Ovary (tissue), 9 donors: ENCODE results near the gene AUH. TPM values are rescaled to one million over a fixed set of nuclear protein-coding genes. Genes with fewer than 3 reads are reported as not detected.

Experiments
- DNase-seq, 5 donors: peaks; one replicate each; pipeline ENCODE4 v3.0.0-alpha.2; 2019 to 2020
- H3K27ac ChIP-seq, 2 donors: fragments of 200-600 bp; one replicate each; pipeline versions ENCODE4 v1.5.1 to v1.8.0; 2019 to 2022
- H3K27me3 ChIP-seq: fragments of 200-600 bp; one replicate; pipeline ENCODE4 v1.8.0; 2022
- H3K36me3 ChIP-seq: fragments of 200-600 bp; sonication (generic); one replicate; pipeline ENCODE4 v1.5.1; 2019
- H3K4me1 ChIP-seq: one replicate; pipeline ENCODE4 v1.8.1; 2013; ENCODE audit warnings: mild to moderate bottlenecking, moderate library complexity; ENCODE audit not compliant: insufficient read depth
- H3K4me3 ChIP-seq: fragments of 200-600 bp; sonication (generic); one replicate; pipeline ENCODE4 v1.5.1; 2017
- H3K9me3 ChIP-seq, 2 donors: fragments of 200-600 bp in 1 of 2; sonication (generic) in 1 of 2; one replicate each; pipeline versions ENCODE4 v1.5.1 to v1.8.1; 2013 to 2019; ENCODE audit warnings: mild to moderate bottlenecking in 1 of 2, moderate library complexity in 1 of 2
- CTCF ChIP-seq, 3 donors: fragments of 450-650 bp in 2 of 3; fragments of 200-600 bp in 1 of 3; IDR thresholded peaks; one replicate each; pipeline versions ENCODE4 v1.5.1 to v1.8.0; 2016 to 2022; ENCODE audit warnings: antibody characterized with exemption in 3 of 3, mild to moderate bottlenecking in 1 of 3
- EP300 ChIP-seq: sonication (generic); formaldehyde crosslinking; IDR thresholded peaks from one replicate; pipeline ENCODE4 v1.6.1; 2017; ENCODE audit warnings: antibody characterized with exemption
- POLR2A ChIP-seq: fragments of 450-650 bp; IDR thresholded peaks from one replicate; pipeline ENCODE4 v1.6.1; 2017; ENCODE audit warnings: antibody characterized with exemption, mild to moderate bottlenecking, moderate library complexity
- WGBS, 3 donors: extraction: QIAGEN DNeasy Blood & Tissue Kit in 1 of 3; methylation state at CpG; one replicate each; pipeline versions ENCODE4 v1.1.5 to v1.1.7; 2013 to 2017; 5-methylcytosine and 5-hydroxymethylcytosine counted together
- intact Hi-C, 4 donors: fragments of 100-400 bp; cut with DNase I; formaldehyde crosslinking; loops; one replicate each; pipeline versions ENCODE4 v1.11.0 to v1.15.1; 2022 to 2023
- polyA plus RNA-seq, 2 donors: library from polyadenylated mRNA; stranded (reverse); fragments of 200-250 nt in 1 of 2; fragments of 350-450 nt in 1 of 2; fragmentation: Illumina TruSeq in 1 of 2; extraction: RNeasy Lipid Tissue Mini Kit (QIAGEN cat#74804) in 1 of 2; gene quantifications; one replicate each; pipeline ENCODE4 v1.2.3, GENCODE V29; 2013 to 2014
- total RNA-seq, 7 donors: library from RNA; depleted of rRNA in 2 of 7; stranded (reverse); fragments of >200 nt in 2 of 7; fragmentation: NEBNext Ultra II Directional in 3 of 7; extraction: Animal tissue kit (Norgen Biotek cat#: 25700) in 3 of 7; gene quantifications; one replicate each; pipeline versions ENCODE4 v1.1.0 to v1.2.4, GENCODE V29; 2016 to 2023
- donor health status: DM: no; HTN: no; CAD: no; lungs with moderate emphysema.
- donor health status: DM: no; HTN: no; CAD: no.
- donor health status: Bipolar disorder and iron deficiency.
- donor health status: DM: yes; HTN: yes; CAD: no.
- donor health status: DM: no; HTN: no; CAD: no.
- donor health status: DM: yes; HTN: yes; CAD: no.

The AUH gene
- total and polyA plus RNA-seq, 9 donors: 12.0 to 48.5 (median 18.6) TPM

- H3K36me3 ChIP-seq: no peaks in the 10 kb centered on the region
- TF ChIP-seq CTCF (IDR thresholded peaks at IDR 0.05) (no peak), EP300 (no peak), POLR2A (no peak)
- H3K27ac ChIP-seq: no peak overlapping the region
- intact Hi-C loops: no loop called here
- no peaks in the 10 kb centered on the region for H3K27me3 ChIP-seq
- no peaks in the 10 kb centered on the region for H3K9me3 ChIP-seq
- 90 to 93% (median 92%) methylated on average over 8 of the region's 8 CpGs for WGBS, 3 donors
- no peaks in the 10 kb centered on the region for H3K4me1 ChIP-seq
- H3K4me3 ChIP-seq: no peak overlapping the region
- no peak for DNase-seq
Measured at GRCh38 chr9:91279296-91280204, 82.2 kb downstream of the AUH start.

- Histone ChIP-seq H3K36me3 (no peaks in the 10 kb centered on the region), H3K27me3 (no peaks in the 10 kb centered on the region), H3K4me3 (no peak overlapping the region), H3K4me1 (no peaks in the 10 kb centered on the region), H3K27ac (no peak overlapping the region), H3K9me3 (no peaks in the 10 kb centered on the region)
- intact Hi-C loops: no loop called here
- no peak for DNase-seq
- WGBS, 3 donors: 67 to 76% (median 69%) methylated on average over 3 of the region's 3 CpGs
- TF ChIP-seq EP300 (no peak), POLR2A (no peak)
Measured at GRCh38 chr9:91276513-91276912, 85.2 kb downstream of the AUH start.

- no peak for DNase-seq
- H3K27ac ChIP-seq: no peak overlapping the region
- no peaks in the 10 kb centered on the region for H3K9me3 ChIP-seq
- H3K27me3 ChIP-seq: no peaks in the 10 kb centered on the region
- no peak for TF ChIP-seq CTCF (IDR thresholded peaks at IDR 0.05)
- TF ChIP-seq POLR2A: no peak
- TF ChIP-seq EP300: no peak
- H3K36me3 ChIP-seq: no peaks in the 10 kb centered on the region
- H3K4me1 ChIP-seq: no peaks in the 10 kb centered on the region
- intact Hi-C loops: no loop called here
- no peak overlapping the region for H3K4me3 ChIP-seq
- WGBS, 3 donors: 89 to 97% (median 91%) methylated on average over 1 of the region's 1 CpG
Measured at GRCh38 chr9:91275655-91276054, 86.1 kb downstream of the AUH start.

GRCh38 chr9:91274949-91275492 is 86.7 kb downstream of the AUH start:
- no peaks in the 10 kb centered on the region for H3K4me1 ChIP-seq
- DNase-seq: no peak
- TF ChIP-seq POLR2A: no peak
- no peak overlapping the region for H3K4me3 ChIP-seq
- WGBS, 3 donors: 88 to 92% (median 90%) methylated on average over 2 of the region's 2 CpGs
- H3K27ac ChIP-seq: no peak overlapping the region
- intact Hi-C loops: no loop called here
- H3K27me3 ChIP-seq: no peaks in the 10 kb centered on the region
- H3K9me3 ChIP-seq: no peaks in the 10 kb centered on the region
- H3K36me3 ChIP-seq: no peaks in the 10 kb centered on the region

- H3K9me3 ChIP-seq: no peaks in the 10 kb centered on the region
- H3K4me1 ChIP-seq: no peaks in the 10 kb centered on the region
- H3K36me3 ChIP-seq: no peaks in the 10 kb centered on the region
- TF ChIP-seq POLR2A (no peak), EP300 (no peak), CTCF (IDR thresholded peaks at IDR 0.05) (no peak)
- WGBS, 3 donors: 75 to 82% (median 76%) methylated on average over 2 of the region's 2 CpGs
- H3K27me3 ChIP-seq: no peaks in the 10 kb centered on the region
- H3K4me3 ChIP-seq: no peak overlapping the region
- intact Hi-C loops: no loop called here
- no peak for DNase-seq
- no peak overlapping the region for H3K27ac ChIP-seq
Measured at GRCh38 chr9:91273853-91274552, 87.7 kb downstream of the AUH start.
